ENCODE results near the gene ZKSCAN4. TPM values are rescaled to one million over a fixed set of nuclear protein-coding genes. Genes with fewer than 3 reads are reported as not detected.

The ZKSCAN4 gene
- total RNA-seq, 1 experiment from 2014 or later, result 4.4 TPM

DNA sequence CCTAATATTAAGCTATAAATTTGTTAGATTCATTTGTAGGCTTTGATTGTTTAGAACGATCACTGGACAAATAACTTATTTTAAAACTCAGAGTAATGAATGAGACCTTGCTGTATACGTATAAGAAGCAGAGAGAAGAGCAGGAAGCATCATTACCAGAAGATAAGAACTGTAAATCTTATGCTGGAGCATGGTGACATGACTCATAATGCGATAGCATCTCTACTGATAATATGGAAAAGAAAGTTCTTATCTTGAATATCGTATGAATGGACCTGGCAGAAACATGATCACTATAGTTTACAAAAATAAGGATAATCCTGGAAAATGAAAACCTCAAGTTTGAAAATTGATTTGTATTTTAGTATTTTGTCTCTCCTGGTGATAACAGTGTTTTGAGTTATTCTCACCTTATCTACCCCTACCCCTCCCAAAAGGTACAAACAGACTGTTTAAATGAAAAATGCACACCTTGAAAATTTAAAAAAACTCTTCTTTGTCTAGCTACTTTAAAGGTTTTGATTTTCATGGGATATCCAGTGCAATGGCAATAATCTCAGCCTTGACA is 12.8 kb upstream of the ZKSCAN4 start:
- Histone ChIP-seq H3K4me3 (no peak overlapping the region), H3K27me3 (no peaks in the 10 kb centered on the region), H3K36me3 (no peaks in the 10 kb centered on the region), H3K4me1 (peaks cover 10% of the 10 kb centered on the region; the same call in 1 of the 2 replicates), H3K9me3 (replicated peaks) (no peaks in the 10 kb centered on the region), H3K27ac (no peak overlapping the region)
- no peak for DNase-seq

DNA sequence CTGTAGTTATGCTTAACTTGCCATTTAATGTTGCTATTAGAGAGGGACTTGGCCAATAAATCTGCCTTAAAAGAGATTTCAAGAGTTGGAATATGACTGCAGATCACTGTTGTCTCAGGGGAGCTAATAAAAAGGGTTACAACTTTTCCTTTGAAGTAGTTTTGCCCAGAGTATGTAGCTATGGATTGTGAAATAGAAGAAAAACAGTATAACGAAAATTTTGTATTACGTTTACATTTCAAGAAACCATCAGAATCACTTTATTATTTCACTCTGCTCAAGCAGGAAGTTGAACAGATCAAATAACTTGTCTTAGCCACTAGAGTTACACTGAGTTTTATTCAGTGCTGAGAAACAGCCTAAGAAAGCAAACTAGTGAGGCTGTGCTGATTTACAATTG is 11.9 kb upstream of the ZKSCAN4 start:
- no peaks in the 10 kb centered on the region for H3K9me3 ChIP-seq (replicated peaks)
- H3K4me1 ChIP-seq, result peaks cover 10% of the 10 kb centered on the region; the same call in 1 of the 2 replicates
- H3K27me3 ChIP-seq, result no peaks in the 10 kb centered on the region
- H3K36me3 ChIP-seq, result no peaks in the 10 kb centered on the region
- H3K4me3 ChIP-seq, result no peak overlapping the region
- H3K27ac ChIP-seq, result no peak overlapping the region
- no peak for DNase-seq

DNA sequence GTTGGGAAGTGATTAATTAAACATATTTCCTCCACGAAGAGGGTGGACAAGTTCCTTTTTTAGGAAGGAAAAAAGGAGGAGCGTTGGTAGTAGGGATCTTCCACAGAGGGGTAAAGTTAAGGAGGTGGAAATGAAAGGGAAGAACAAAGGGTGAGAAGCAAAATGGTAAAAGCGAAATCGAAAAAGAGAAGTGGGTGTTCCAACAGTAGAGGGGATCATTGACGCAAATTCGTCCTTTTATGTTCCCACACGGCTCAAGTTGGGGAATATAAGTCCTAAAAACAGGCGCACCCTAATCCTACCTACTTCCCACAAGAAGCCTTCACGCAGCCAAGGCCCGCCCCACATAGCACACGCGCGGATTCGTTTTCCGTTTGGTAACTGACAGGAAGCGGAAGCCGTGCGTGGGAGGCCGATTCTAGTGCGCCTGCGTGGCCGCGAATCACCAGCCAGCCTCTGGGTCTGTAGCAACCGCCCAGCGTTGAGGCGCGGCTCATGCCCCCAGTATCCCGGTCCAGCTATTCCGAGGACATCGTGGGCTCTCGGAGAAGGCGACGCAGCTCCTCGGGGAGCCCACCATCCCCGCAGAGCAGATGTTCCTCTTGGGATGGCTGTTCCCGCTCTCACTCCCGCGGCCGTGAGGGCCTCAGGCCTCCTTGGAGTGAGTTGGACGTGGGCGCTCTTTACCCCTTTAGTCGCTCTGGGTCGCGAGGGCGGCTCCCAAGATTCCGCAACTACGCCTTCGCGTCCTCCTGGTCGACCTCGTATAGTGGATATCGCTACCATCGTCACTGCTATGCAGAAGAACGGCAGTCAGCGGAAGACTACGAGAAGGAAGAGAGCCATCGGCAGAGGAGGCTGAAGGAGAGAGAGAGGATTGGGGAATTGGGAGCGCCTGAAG is 7.1 kb upstream of the ZKSCAN4 start, which contains the start of gene NKAPL:
TSS of gene NKAPL (plus strand) at position 421 of the 901 bp plus-strand sequence. CDS start at position 496, 75 bp downstream.
- H3K4me3 ChIP-seq, result no peak within 1 kb of the TSS
- H3K27ac ChIP-seq, result no peak within 1 kb of the TSS
- no peaks in the 10 kb centered on the region for H3K36me3 ChIP-seq
- no peak for DNase-seq
- no peaks in the 10 kb centered on the region for H3K27me3 ChIP-seq
- no peaks in the 10 kb centered on the region for H3K4me1 ChIP-seq
- H3K9me3 ChIP-seq (replicated peaks), result no peaks in the 10 kb centered on the region

DNA sequence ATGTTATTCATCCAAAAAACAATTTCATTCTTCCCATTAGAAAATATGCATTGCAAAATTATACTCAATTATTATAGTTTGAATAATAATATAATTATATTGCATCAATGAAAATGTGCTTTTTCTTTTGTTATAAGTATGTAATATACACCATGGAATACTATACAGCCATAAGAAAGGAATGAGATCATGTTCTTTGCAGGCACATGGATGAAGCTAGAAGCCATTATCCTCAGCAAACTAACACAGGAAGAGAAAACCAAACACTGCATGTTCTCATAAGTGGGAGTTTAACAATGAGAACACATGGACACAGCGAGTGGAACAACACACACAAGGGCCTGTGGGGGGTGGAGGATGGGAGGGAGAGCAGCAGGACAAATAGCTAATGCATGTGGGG is 5.0 kb upstream of the ZKSCAN4 start:
- H3K36me3 ChIP-seq, result no peaks in the 10 kb centered on the region
- H3K4me3 ChIP-seq, result no peak overlapping the region
- no peaks in the 10 kb centered on the region for H3K4me1 ChIP-seq
- no peaks in the 10 kb centered on the region for H3K27me3 ChIP-seq
- DNase-seq, result no peak
- H3K27ac ChIP-seq, result no peak overlapping the region
- no peaks in the 10 kb centered on the region for H3K9me3 ChIP-seq (replicated peaks)

DNA sequence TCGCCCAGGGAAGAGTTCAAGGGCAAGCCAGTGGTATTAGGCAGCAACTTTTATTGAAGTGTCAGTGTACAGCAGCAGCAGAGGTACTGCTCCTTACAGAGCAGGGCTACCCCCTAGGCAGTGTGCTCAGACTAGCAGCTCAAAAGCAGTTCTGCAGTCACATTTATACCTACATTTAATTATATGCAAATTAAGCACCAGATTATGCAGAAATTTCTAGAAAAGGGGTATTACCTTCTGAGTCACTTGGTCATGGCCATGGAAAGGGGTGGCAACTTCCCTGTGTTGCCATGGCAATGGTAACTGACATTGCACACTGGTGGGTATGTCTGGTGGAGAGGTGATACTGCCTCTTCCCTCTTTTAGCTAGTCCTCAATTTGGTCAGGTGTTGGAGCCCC is 2.1 kb upstream of the ZKSCAN4 start:
- H3K27ac ChIP-seq, result no peak overlapping the region
- H3K4me1 ChIP-seq, result no peaks in the 10 kb centered on the region
- H3K36me3 ChIP-seq, result no peaks in the 10 kb centered on the region
- no peak for DNase-seq
- H3K4me3 ChIP-seq, result no peak overlapping the region
- H3K27me3 ChIP-seq, result no peaks in the 10 kb centered on the region
- H3K9me3 ChIP-seq (replicated peaks), result no peaks in the 10 kb centered on the region

DNA sequence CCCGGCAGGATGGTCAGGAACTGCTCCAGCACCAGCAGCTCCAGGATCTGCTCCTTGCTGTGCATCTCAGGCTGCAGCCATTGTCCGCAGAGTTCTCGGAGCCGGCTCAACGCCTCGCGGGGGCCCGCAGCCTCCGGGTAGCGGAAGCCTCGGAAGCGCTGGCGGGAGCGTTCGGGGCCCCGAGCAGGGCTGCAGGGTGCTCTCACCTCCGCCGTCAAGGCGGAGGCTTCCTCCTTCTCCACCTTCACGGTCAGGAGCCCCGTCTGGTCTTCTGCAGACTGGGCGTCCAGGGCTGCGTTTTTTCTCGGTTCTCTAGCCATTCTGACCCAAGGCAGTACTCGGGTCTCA is 434 bp downstream of the ZKSCAN4 start:
- Histone ChIP-seq H3K36me3 (no peaks in the 10 kb centered on the region; the same call in none of the 2 replicates), H3K27me3 (no peaks in the 10 kb centered on the region), H3K9me3 (replicated peaks) (no peaks in the 10 kb centered on the region), H3K4me1 (no peaks in the 10 kb centered on the region), H3K27ac (no peak overlapping the region; the same call in 1 of the 2 replicates), H3K4me3 (peak overlapping the region; percentile 81)
- DNase-seq, result no peak

DNA sequence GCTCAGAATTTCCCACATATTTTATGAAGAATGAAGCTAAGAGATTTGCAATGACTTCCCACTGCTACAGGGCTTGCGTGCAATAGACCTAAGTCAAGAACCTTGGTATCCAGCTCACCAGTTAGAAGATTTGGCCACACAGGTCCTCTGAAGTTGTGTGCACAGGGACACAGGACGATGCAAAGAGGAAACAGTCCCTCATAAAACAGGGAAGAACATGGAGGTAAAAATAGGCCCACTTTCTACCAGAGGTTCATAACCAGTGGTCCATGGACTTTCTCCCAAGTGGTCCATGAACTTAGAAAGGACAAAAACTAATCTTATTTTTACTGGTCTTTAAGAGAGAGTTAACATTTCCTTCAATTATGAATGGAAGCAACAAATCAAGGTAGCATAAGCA is 1.3 kb downstream of the ZKSCAN4 start:
- H3K36me3 ChIP-seq, result no peaks in the 10 kb centered on the region; the same call in none of the 2 replicates
- H3K4me3 ChIP-seq, result no peak overlapping the region; the same call in 1 of the 2 replicates
- no peaks in the 10 kb centered on the region for H3K9me3 ChIP-seq (replicated peaks)
- H3K4me1 ChIP-seq, result no peaks in the 10 kb centered on the region
- no peak overlapping the region for H3K27ac ChIP-seq
- H3K27me3 ChIP-seq, result no peaks in the 10 kb centered on the region
- no peak for DNase-seq

DNA sequence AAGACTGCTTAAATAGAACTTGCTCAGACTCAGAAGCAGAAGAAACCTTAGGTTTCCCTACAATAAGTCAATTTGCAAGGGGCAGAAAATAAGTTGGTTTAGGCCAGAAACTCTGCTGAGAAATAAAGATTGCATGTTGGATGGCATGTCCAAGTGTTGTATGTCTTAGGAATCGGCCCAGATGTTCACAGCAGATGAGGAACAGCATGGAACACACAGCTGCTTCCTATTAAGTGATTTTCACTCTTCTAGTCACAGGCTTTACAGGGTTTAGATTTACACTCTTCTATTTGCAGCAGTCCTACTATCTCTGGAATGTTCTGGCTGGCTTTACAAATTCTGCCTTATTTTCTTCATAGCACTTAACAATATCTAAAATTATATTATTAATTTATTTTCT is 3.2 kb downstream of the ZKSCAN4 start:
- H3K36me3 ChIP-seq, result no peaks in the 10 kb centered on the region; the same call in none of the 2 replicates
- H3K4me1 ChIP-seq, result no peaks in the 10 kb centered on the region
- no peaks in the 10 kb centered on the region for H3K9me3 ChIP-seq (replicated peaks)
- DNase-seq, result no peak
- no peak overlapping the region for H3K27ac ChIP-seq
- H3K27me3 ChIP-seq, result no peaks in the 10 kb centered on the region
- H3K4me3 ChIP-seq, result no peak overlapping the region

DNA sequence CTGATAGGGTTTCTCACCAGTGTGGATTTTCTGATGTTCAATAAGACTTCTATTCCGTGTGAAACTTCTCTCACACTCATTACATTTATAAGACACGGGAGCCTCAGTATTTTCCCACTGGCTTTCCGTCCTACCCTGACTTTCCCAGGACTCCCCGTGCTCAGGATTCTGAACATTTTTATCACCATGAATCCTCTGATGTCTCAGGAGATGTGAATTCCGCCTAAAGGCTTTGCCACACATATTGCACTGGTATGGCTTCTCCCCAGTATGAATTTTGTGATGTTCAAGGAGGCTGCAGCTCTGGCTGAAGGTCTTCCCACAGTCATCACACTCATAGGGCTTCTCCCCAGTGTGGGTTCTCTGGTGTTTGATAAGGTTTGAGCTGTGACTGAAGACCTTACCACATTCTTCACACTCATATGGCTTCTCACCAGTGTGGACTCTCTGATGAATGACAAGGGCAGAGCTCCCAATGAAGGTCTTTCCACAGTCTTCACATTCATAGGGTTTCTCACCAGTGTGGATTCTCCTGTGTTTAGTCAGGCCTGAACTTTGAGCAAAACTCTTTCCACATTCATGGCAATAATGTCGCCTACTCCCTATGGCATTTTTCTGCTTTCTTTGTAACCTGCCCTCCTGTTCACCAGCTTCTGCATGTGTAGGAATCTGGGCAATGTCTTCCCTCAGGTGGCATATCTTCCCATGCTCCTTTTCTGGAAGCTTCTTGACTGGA is 6.7 kb downstream of the ZKSCAN4 start:
- Histone ChIP-seq H3K27me3 (no peaks in the 10 kb centered on the region), H3K4me3 (no peak overlapping the region), H3K4me1 (no peaks in the 10 kb centered on the region), H3K9me3 (replicated peaks) (no peaks in the 10 kb centered on the region), H3K36me3 (no peaks in the 10 kb centered on the region; the same call in none of the 2 replicates), H3K27ac (no peak overlapping the region)
- no peak for DNase-seq

DNA sequence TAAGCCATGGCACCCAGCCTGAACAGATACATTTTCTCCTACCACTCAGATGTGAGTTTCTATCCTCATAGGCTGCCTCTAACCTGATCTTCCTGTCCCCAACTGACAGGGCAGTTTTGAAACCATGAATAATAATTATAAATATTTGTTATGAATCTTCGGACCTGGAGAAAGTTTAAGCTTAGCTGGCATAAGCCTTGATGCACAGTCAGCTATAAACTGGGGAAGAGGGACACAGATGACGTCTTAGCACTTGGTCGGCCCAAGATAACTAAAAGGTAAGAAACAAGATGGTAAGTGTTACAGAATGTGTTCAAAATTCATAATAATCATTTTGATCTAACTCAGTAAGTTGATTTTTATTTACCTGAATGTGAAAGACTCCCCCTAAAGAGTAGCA is 8.1 kb downstream of the ZKSCAN4 start:
- no peaks in the 10 kb centered on the region; the same call in none of the 2 replicates for H3K36me3 ChIP-seq
- H3K9me3 ChIP-seq (replicated peaks), result no peaks in the 10 kb centered on the region
- no peak for DNase-seq
- no peaks in the 10 kb centered on the region for H3K27me3 ChIP-seq
- no peak overlapping the region for H3K27ac ChIP-seq
- no peaks in the 10 kb centered on the region for H3K4me1 ChIP-seq
- H3K4me3 ChIP-seq, result no peak overlapping the region

DNA sequence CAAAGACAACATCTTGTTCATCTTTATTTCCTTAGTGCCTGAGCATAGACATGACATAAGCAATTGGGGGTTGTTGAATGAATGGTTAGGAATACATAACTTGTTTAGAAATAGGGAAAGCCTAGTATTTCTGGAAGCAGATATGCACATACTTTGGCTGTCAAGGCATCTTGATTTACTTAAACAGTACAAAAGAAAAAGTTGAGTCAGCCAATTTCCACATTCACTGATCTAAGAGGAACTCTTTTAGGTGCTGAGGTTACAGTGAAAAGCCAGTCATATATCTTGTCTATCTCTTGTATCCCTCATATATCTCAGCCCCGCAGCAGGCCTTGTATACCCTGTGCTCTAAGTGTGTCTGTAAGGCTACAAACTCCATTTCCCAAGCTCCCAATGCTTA is 11.6 kb downstream of the ZKSCAN4 start:
- Histone ChIP-seq H3K4me1 (no peaks in the 10 kb centered on the region), H3K4me3 (no peak overlapping the region), H3K36me3 (no peaks in the 10 kb centered on the region), H3K9me3 (replicated peaks) (no peaks in the 10 kb centered on the region), H3K27ac (no peak overlapping the region), H3K27me3 (no peaks in the 10 kb centered on the region)
- no peak for DNase-seq

DNA sequence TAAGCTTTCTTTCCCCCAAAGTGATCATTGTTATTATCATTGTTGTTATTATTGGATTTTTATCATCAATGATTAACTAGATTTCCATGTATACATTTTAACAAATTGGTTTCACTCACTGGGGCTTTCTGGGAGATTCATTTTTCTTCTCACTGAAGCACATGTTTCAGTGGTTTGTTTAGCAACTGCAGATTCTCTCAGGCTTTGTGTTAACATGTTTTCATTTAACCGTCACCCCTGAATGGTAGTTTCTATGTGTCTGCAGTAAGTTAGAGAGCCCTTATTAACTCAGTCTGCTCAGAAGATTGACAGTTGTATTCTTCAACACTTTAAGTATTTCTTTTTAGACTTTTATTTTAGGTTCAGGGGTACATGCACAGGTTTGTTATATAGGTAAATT is 12.4 kb downstream of the ZKSCAN4 start:
- H3K27me3 ChIP-seq, result no peaks in the 10 kb centered on the region
- H3K9me3 ChIP-seq (replicated peaks), result no peaks in the 10 kb centered on the region
- no peak overlapping the region for H3K4me3 ChIP-seq
- no peak for DNase-seq
- no peaks in the 10 kb centered on the region for H3K4me1 ChIP-seq
- H3K36me3 ChIP-seq, result no peaks in the 10 kb centered on the region
- H3K27ac ChIP-seq, result no peak overlapping the region

DNA sequence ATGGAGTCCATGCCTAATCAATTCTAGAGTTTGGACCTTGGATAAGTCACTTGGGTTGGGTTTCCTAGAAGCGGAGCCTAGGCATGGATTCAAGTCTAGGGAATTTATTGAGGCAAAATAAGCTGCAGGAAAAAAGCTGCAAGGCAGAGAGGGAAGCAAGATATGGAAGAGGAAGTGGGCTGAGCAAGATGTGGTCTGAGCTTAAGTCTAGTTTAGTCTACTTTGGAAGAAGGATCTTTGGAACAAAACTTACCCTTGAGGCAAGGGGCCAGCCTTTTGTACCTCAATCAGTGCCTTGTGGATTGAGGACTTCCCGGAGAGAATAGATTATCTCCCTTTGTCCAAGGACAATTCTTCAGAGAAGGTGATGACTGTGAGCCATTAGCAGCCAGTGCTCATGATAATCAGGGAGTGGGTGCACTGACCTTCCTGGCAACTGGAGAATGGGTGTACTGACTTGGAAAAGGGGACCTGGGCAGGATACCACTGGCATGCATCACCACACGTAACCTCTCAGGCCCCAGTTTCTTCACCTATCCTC is 16.1 kb downstream of the ZKSCAN4 start:
- no peak for DNase-seq
- Histone ChIP-seq H3K36me3 (peaks cover 10% of the 10 kb centered on the region), H3K27me3 (no peaks in the 10 kb centered on the region), H3K4me3 (no peak overlapping the region), H3K4me1 (no peaks in the 10 kb centered on the region), H3K9me3 (replicated peaks) (no peaks in the 10 kb centered on the region), H3K27ac (no peak overlapping the region)

DNA sequence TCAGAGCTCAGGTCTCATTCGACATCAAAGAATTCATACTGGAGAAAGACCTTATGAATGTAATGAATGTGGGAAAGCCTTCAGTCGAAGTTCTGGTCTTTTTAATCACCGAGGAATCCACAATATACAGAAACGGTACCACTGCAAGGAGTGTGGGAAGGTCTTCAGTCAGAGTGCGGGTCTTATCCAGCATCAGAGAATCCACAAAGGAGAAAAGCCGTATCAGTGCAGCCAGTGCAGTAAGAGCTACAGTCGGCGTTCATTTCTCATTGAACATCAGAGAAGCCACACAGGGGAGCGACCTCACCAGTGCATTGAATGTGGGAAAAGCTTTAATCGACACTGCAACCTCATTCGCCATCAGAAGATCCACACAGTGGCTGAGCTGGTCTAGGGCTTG is 19.3 kb downstream of the ZKSCAN4 start:
- H3K4me3 ChIP-seq, result no peak overlapping the region
- peaks cover 35% of the 10 kb centered on the region for H3K36me3 ChIP-seq
- H3K4me1 ChIP-seq, result no peaks in the 10 kb centered on the region
- H3K9me3 ChIP-seq (replicated peaks), result no peaks in the 10 kb centered on the region
- no peaks in the 10 kb centered on the region for H3K27me3 ChIP-seq
- no peak for DNase-seq
- no peak overlapping the region for H3K27ac ChIP-seq

DNA sequence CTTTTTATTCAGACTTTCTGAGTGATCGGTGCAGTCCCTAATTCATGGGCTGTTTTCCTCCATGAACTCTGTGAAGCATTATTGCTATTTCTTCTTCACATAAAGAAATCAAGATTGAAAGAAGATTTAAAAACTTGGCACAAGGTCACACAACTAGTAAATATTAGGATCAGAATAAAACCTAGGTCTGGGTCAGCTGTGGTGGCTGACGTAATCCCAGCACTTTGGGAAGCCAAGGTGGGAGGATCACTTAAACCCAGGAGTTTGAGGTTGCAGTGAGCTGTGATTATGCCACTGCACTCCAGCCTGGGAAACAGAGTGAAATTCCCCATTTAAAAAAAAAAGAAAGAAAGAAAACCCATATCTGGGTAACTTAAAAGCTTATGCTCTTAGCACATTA is 25.6 kb downstream of the ZKSCAN4 start:
- H3K27ac ChIP-seq, result no peak overlapping the region
- no peaks in the 10 kb centered on the region for H3K27me3 ChIP-seq
- no peaks in the 10 kb centered on the region for H3K9me3 ChIP-seq (replicated peaks)
- H3K36me3 ChIP-seq, result peaks cover 29% of the 10 kb centered on the region
- no peak overlapping the region; the same call in 1 of the 2 replicates for H3K4me3 ChIP-seq
- H3K4me1 ChIP-seq, result no peaks in the 10 kb centered on the region
- DNase-seq, result no peak
